Tibial nerve (tissue), 3 donors: ENCODE results near the gene HDDC3.

Source experiments
- POLR2A ChIP-seq, 2 donors: fragments of 450-650 bp; IDR thresholded peaks; one replicate each; pipeline ENCODE4 v1.6.1; 2017; ENCODE audit warnings: antibody characterized with exemption in 2 of 2, mild to moderate bottlenecking in 2 of 2, moderate library complexity in 2 of 2
- TF ChIP-seq, protein P1 (sequence below), 5 experiments: fragments of 200-600 bp in 3 of 5; fragments of 450-650 bp in 2 of 5; sonication (generic) in 3 of 5; IDR thresholded peaks; one replicate each; pipeline ENCODE4 v1.5.1; 2016 to 2019; ENCODE audit warnings: antibody characterized with exemption in 5 of 5, mild to moderate bottlenecking in 3 of 5, moderate library complexity in 2 of 5

DNA sequence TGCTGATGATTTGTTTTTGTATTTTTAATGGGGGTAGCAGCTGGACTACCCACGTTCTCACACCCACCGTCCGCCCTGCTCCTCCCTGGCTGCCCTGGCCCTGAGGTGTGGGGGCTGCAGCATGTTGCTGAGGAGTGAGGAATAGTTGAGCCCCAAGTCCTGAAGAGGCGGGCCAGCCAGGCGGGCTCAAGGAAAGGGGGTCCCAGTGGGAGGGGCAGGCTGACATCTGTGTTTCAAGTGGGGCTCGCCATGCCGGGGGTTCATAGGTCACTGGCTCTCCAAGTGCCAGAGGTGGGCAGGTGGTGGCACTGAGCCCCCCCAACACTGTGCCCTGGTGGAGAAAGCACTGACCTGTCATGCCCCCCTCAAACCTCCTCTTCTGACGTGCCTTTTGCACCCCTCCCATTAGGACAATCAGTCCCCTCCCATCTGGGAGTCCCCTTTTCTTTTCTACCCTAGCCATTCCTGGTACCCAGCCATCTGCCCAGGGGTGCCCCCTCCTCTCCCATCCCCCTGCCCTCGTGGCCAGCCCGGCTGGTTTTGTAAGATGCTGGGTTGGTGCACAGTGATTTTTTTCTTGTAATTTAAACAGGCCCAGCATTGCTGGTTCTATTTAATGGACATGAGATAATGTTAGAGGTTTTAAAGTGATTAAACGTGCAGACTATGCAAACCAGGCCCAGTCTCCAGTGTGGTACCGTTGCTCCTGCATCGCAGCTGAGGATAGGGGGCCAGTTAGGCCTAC, 49.4 kb downstream of the HDDC3 start:
- TF ChIP-seq POLR2A (IDR thresholded peaks at IDR 0.05) = no peak
- TF ChIP-seq, protein P1, sequence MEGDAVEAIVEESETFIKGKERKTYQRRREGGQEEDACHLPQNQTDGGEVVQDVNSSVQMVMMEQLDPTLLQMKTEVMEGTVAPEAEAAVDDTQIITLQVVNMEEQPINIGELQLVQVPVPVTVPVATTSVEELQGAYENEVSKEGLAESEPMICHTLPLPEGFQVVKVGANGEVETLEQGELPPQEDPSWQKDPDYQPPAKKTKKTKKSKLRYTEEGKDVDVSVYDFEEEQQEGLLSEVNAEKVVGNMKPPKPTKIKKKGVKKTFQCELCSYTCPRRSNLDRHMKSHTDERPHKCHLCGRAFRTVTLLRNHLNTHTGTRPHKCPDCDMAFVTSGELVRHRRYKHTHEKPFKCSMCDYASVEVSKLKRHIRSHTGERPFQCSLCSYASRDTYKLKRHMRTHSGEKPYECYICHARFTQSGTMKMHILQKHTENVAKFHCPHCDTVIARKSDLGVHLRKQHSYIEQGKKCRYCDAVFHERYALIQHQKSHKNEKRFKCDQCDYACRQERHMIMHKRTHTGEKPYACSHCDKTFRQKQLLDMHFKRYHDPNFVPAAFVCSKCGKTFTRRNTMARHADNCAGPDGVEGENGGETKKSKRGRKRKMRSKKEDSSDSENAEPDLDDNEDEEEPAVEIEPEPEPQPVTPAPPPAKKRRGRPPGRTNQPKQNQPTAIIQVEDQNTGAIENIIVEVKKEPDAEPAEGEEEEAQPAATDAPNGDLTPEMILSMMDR (IDR thresholded peaks at IDR 0.05) = no peak
